CD4-positive, alpha-beta memory T cell (primary cell): ENCODE measurements around the gene ARHGAP22. TPM values are rescaled to one million over a fixed set of nuclear protein-coding genes. Genes with fewer than 3 reads are reported as not detected.

Source experiments
- CTCF ChIA-PET: fragments of 350-600 bp; sonication (Branson Sonifier 250); formaldehyde crosslinking; loops from one replicate; lab custom pipeline; 2021; ENCODE audit warnings: inconsistent platforms; ENCODE audit not compliant: partially characterized antibody; lab: Charles Lee
- POLR2A ChIA-PET: fragments of 350-600 bp; sonication (Branson Sonifier 250); formaldehyde crosslinking; loops from one replicate; lab custom pipeline; 2021; ENCODE audit not compliant: partially characterized antibody; lab: Charles Lee
- DNase-seq, 5 donors: peaks; one replicate each; pipeline versions ENCODE4 v3.0.0 to v3.0.0-alpha.2; 2020 to 2022; ENCODE audit warnings: mixed read lengths in 1 of 5
- H3K27ac ChIP-seq: one replicate; pipeline ENCODE4 v1.7.0; 2013; ENCODE audit warnings: low read depth, low read length
- H3K27me3 ChIP-seq: 2 replicates; pipeline ENCODE4 v1.7.0; 2013; ENCODE audit warnings: mild to moderate bottlenecking, low read length, moderate library complexity; ENCODE audit not compliant: insufficient read depth
- H3K36me3 ChIP-seq: 2 replicates; pipeline ENCODE4 v1.7.0; 2013; ENCODE audit warnings: mild to moderate bottlenecking, low read length, moderate library complexity; ENCODE audit not compliant: insufficient read depth
- H3K4me1 ChIP-seq: 2 replicates; pipeline ENCODE4 v1.7.0; 2013; ENCODE audit warnings: mild to moderate bottlenecking, low read length, moderate library complexity; ENCODE audit not compliant: insufficient read depth
- H3K4me3 ChIP-seq, 2 donors: one replicate each; pipeline ENCODE4 v1.7.0; 2013; ENCODE audit warnings: low read length in 2 of 2, mild to moderate bottlenecking in 1 of 2
- H3K9me3 ChIP-seq, 2 donors: one replicate each; pipeline ENCODE4 v1.7.0; 2013; ENCODE audit warnings: low read length in 2 of 2, control low read depth in 1 of 2; ENCODE audit not compliant: control insufficient read depth in 1 of 2
- H3K27ac Mint-ChIP-seq, 7 donors: one replicate each; pipeline ENCODE4 v1.8.0; 2020 to 2021; ENCODE audit warnings: mixed read lengths in 7 of 7, mild to moderate bottlenecking in 6 of 7, inconsistent platforms in 3 of 7, moderate library complexity in 3 of 7
- H3K27me3 Mint-ChIP-seq, 2 donors: one replicate each; pipeline ENCODE4 v1.8.0; 2020 to 2021; ENCODE audit warnings: mixed read lengths in 2 of 2
- H3K36me3 Mint-ChIP-seq, 2 donors: one replicate each; pipeline ENCODE4 v1.8.0; 2020 to 2021; ENCODE audit warnings: mixed read lengths in 2 of 2, inconsistent platforms in 1 of 2, mild to moderate bottlenecking in 1 of 2
- H3K4me1 Mint-ChIP-seq, 4 donors: one replicate each; pipeline ENCODE4 v1.8.0; 2020 to 2021; ENCODE audit warnings: mixed read lengths in 4 of 4, mild to moderate bottlenecking in 1 of 4
- H3K4me3 Mint-ChIP-seq, 8 donors: one replicate each; pipeline ENCODE4 v1.8.0; 2020 to 2021; ENCODE audit warnings: mixed read lengths in 8 of 8, mild to moderate bottlenecking in 7 of 8, moderate library complexity in 6 of 8, inconsistent platforms in 3 of 8
- H3K9me3 Mint-ChIP-seq, 8 donors: one replicate each; pipeline ENCODE4 v1.8.0; 2020 to 2021; ENCODE audit warnings: mixed read lengths in 8 of 8, mild to moderate bottlenecking in 5 of 8, inconsistent platforms in 3 of 8, moderate library complexity in 1 of 8
- intact Hi-C: fragments of 100-400 bp; cut with micrococcal nuclease; formaldehyde crosslinking; loops from one replicate; pipeline ENCODE4 v1.15.1; 2023
- polyA plus RNA-seq, 2 donors: library from polyadenylated mRNA; unstranded; fragments of 300-500 nt; fragmentation: Illumina TruSeq; gene quantifications; one replicate each; pipeline ENCODE4 v1.2.3, GENCODE V29; 2021
- total RNA-seq, 2 experiments: library from RNA; stranded (reverse); gene quantifications; one replicate each; pipeline ENCODE4 v1.2.3, GENCODE V29; 2021

The ARHGAP22 gene
- total and polyA plus RNA-seq, 4 experiments from 2014 or later: 0.20 to 0.83 TPM; not detected in 2

DNA sequence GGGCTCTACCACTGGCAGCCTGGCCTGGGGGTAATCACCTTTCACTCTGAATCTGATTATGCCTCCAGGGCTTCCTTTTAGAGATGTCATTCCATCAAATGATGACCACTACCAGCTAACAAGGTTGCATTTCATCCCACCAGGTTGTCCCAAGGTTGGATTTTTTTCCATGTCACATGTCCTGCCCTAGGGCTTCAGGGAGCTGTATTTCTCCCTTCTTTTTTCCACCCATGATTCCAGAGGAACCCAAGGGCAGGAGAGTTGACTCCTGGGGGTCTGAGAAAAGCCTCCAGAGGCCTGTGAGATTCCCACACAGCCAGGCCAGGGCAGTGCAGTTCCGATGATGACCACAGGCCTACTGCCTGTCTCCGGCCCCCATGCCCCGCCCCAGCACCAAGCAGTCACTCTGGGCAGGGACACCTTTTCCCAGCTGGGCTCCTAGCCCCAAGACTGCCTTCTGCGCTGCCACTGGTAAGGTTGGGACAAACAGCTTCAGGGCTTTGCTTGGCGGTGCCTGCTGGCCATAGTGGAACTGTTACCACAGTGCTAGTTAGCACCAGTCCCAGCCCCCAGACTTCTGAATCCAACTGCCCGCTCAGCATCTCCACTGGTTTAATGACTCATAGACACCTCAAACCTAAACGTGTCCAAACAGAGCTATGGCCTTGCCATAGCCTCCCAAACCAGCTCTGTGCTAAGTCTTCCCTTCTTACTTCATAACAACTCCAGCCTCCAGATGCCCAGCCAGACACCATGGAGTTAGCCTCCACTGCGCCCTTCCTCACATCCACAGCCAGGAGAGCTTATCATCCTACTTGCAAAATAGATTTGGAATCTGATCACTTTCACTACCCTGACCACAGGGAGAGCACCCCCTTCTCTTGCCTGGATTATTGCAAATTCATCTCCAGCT lies 133.7 kb downstream of the ARHGAP22 start:
- Histone ChIP-seq H3K27me3 (no peaks in the 10 kb centered on the region), H3K9me3 (no peaks in the 10 kb centered on the region), H3K27ac (no peak overlapping the region), H3K4me3 (no peak overlapping the region), H3K36me3 (no peaks in the 10 kb centered on the region), H3K4me1 (no peaks in the 10 kb centered on the region)
- no peaks in the 10 kb centered on the region for H3K4me1 Mint-ChIP-seq
- H3K27me3 Mint-ChIP-seq: peaks cover 0 to 2% of the 10 kb centered on the region in 2 donors
- intact Hi-C loops: no loop called here
- ChIA-PET CTCF (no interaction called here), POLR2A (no interaction called here)
- H3K4me3 Mint-ChIP-seq: no peak overlapping the region
- no peaks in the 10 kb centered on the region for H3K36me3 Mint-ChIP-seq
- no peak for DNase-seq
- no peak overlapping the region for H3K27ac Mint-ChIP-seq
- H3K9me3 Mint-ChIP-seq: no peaks in the 10 kb centered on the region

- no peak overlapping the region for H3K4me3 ChIP-seq
- Mint-ChIP-seq H3K27me3 (peaks cover 0 to 2% of the 10 kb centered on the region in 2 donors), H3K4me1 (no peaks in the 10 kb centered on the region), H3K4me3 (no peak overlapping the region), H3K36me3 (no peaks in the 10 kb centered on the region), H3K27ac (no peak overlapping the region), H3K9me3 (no peaks in the 10 kb centered on the region)
- ChIA-PET CTCF (interaction anchor here (1.2 kb wide), 1 partner anchor 186 kb away, joined by 3 read pairs; no protein-coding TSS in a partner anchor), POLR2A (no interaction called here)
- H3K27ac ChIP-seq: no peak overlapping the region
- DNase-seq: no peak
- intact Hi-C loops: no loop called here
- H3K9me3 ChIP-seq: no peaks in the 10 kb centered on the region
- H3K27me3 ChIP-seq: no peaks in the 10 kb centered on the region
- no peaks in the 10 kb centered on the region for H3K36me3 ChIP-seq
- no peaks in the 10 kb centered on the region for H3K4me1 ChIP-seq
These were observed 134.6 kb downstream of the ARHGAP22 start for GRCh38 chr10:48470115-48470892.

DNA sequence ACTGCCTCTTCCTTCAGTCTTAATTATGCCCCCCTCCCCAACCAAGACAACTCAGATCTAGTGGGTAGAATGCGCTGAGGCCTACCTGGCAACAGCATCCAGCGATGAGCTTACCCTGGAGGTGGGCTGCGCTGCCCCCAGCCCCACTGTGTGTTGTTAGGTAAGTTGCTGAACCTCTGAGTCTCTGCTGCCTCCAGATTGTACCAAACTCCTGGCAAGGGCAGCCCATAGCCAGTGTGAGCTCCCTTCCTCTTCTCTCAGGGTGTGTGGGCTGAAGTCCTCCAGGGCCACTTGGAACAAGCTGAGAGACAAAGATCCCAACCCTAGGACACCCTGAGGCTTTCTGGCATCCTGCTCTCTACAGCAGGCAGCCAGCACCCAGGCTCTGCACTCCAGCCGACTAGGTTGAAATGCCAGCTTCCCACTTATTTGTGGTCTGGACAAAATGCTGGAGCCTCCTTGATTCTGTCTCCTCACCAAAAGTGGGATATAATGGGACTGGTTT lies 135.3 kb downstream of the ARHGAP22 start:
- Mint-ChIP-seq H3K4me3 (no peak overlapping the region), H3K27me3 (no peaks in the 10 kb centered on the region), H3K9me3 (no peaks in the 10 kb centered on the region), H3K27ac (no peak overlapping the region), H3K36me3 (no peaks in the 10 kb centered on the region), H3K4me1 (no peaks in the 10 kb centered on the region)
- intact Hi-C loops: no loop called here
- no peaks in the 10 kb centered on the region for H3K9me3 ChIP-seq
- H3K4me1 ChIP-seq: no peaks in the 10 kb centered on the region
- no peak for DNase-seq
- POLR2A ChIA-PET: no interaction called here
- CTCF ChIA-PET: interaction anchor here (1.2 kb wide), 1 partner anchor 187 kb away, joined by 3 read pairs; no protein-coding TSS in a partner anchor
- H3K4me3 ChIP-seq: no peak overlapping the region
- H3K27me3 ChIP-seq: no peaks in the 10 kb centered on the region
- H3K27ac ChIP-seq: no peak overlapping the region
- H3K36me3 ChIP-seq: no peaks in the 10 kb centered on the region

GRCh38 chr10:48468866-48469511 lies 135.9 kb downstream of the ARHGAP22 start:
- no peak overlapping the region for H3K4me3 ChIP-seq
- no peaks in the 10 kb centered on the region for H3K27me3 ChIP-seq
- no peak for DNase-seq
- H3K4me3 Mint-ChIP-seq: no peak overlapping the region
- no peaks in the 10 kb centered on the region for H3K27me3 Mint-ChIP-seq
- intact Hi-C loops: no loop called here
- no peak overlapping the region for H3K27ac Mint-ChIP-seq
- no peaks in the 10 kb centered on the region for H3K9me3 ChIP-seq
- H3K27ac ChIP-seq: no peak overlapping the region
- H3K4me1 ChIP-seq: no peaks in the 10 kb centered on the region
- ChIA-PET POLR2A (no interaction called here), CTCF (interaction anchor here (1.2 kb wide), 1 partner anchor 188 kb away, joined by 3 read pairs; no protein-coding TSS in a partner anchor)
- no peaks in the 10 kb centered on the region for H3K4me1 Mint-ChIP-seq
- no peaks in the 10 kb centered on the region for H3K36me3 ChIP-seq
- H3K36me3 Mint-ChIP-seq: no peaks in the 10 kb centered on the region
- no peaks in the 10 kb centered on the region for H3K9me3 Mint-ChIP-seq

- no peak overlapping the region for H3K4me3 ChIP-seq
- Mint-ChIP-seq H3K36me3 (no peaks in the 10 kb centered on the region), H3K27me3 (no peaks in the 10 kb centered on the region), H3K9me3 (no peaks in the 10 kb centered on the region), H3K4me1 (no peaks in the 10 kb centered on the region), H3K4me3 (no peak overlapping the region), H3K27ac (no peak overlapping the region)
- no peaks in the 10 kb centered on the region for H3K36me3 ChIP-seq
- no peak overlapping the region for H3K27ac ChIP-seq
- intact Hi-C loops: no loop called here
- H3K9me3 ChIP-seq: no peaks in the 10 kb centered on the region
- ChIA-PET CTCF (no interaction called here), POLR2A (no interaction called here)
- H3K4me1 ChIP-seq: no peaks in the 10 kb centered on the region
- DNase-seq: no peak
- H3K27me3 ChIP-seq: no peaks in the 10 kb centered on the region
These were observed 136.6 kb downstream of the ARHGAP22 start for GRCh38 chr10:48468130-48468790.

DNA sequence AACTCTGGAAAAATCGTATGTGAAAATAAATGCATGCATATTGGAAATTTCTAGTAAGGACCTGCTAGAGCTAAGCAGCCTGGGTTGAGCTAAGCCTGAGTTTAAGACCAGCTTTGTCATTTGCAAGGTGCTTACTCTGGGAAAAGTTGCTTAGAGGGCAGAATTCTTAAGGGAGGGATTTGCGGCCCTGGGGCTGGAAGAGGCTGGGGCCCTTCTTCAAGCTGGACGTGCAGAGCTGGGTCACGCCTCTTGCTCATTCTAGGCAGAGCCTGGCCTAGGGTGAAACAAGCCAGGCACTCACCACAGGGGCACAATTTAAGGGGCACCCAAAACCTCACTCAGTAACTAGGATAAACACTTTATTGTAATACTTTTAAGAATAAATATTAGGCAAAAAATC lies 137.2 kb downstream of the ARHGAP22 start:
- Histone ChIP-seq H3K4me3 (no peak overlapping the region), H3K9me3 (no peaks in the 10 kb centered on the region), H3K27ac (no peak overlapping the region), H3K36me3 (no peaks in the 10 kb centered on the region), H3K27me3 (no peaks in the 10 kb centered on the region), H3K4me1 (no peaks in the 10 kb centered on the region)
- Mint-ChIP-seq H3K4me3 (no peak overlapping the region), H3K27ac (no peak overlapping the region), H3K9me3 (no peaks in the 10 kb centered on the region), H3K27me3 (no peaks in the 10 kb centered on the region), H3K4me1 (no peaks in the 10 kb centered on the region), H3K36me3 (no peaks in the 10 kb centered on the region)
- intact Hi-C loops: no loop called here
- ChIA-PET POLR2A (no interaction called here), CTCF (no interaction called here)
- no peak for DNase-seq
